Choroid plexus epithelial cell (primary cell): ENCODE results near the gene ULK4.

ENCODE experiments used
- DNase-seq: peaks from one replicate; pipeline ENCODE4 v3.0.0-alpha.2; 2010; ENCODE audit warnings: low read depth
- H3K4me3 ChIP-seq: 2 replicates; pipeline ENCODE4 v1.5.1; 2011; ENCODE audit warnings: low read depth, mild to moderate bottlenecking, control low read depth, low read length, moderate library complexity
- TF ChIP-seq, protein P1 (sequence below): conservative IDR thresholded peaks from 2 replicates; pipeline ENCODE4 v1.5.1; 2011; ENCODE audit warnings: low read depth, mild to moderate bottlenecking, control low read depth, inconsistent platforms, low read length, moderate library complexity

ULK4 gene

DNA sequence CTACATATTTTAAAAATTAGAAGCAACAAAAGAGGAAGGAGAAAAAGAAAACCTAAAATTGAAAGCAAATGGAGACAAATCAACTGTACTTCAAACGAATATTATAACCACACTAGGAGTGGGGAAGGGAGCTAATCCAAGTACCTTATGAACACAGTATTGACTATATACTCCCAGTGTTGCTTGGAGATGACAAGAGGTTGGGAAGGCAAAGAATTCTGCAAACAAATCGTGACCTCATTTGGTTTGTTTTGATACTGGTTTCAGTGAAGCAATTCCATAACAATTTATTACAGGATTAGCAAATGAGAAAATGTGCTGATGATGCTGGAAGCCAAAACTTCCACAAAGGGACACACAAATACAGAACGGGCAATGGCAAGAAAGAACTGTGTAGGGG is 268.1 kb downstream of the ULK4 start:
- DNase-seq: peak; percentile 61
- TF ChIP-seq, protein P1, sequence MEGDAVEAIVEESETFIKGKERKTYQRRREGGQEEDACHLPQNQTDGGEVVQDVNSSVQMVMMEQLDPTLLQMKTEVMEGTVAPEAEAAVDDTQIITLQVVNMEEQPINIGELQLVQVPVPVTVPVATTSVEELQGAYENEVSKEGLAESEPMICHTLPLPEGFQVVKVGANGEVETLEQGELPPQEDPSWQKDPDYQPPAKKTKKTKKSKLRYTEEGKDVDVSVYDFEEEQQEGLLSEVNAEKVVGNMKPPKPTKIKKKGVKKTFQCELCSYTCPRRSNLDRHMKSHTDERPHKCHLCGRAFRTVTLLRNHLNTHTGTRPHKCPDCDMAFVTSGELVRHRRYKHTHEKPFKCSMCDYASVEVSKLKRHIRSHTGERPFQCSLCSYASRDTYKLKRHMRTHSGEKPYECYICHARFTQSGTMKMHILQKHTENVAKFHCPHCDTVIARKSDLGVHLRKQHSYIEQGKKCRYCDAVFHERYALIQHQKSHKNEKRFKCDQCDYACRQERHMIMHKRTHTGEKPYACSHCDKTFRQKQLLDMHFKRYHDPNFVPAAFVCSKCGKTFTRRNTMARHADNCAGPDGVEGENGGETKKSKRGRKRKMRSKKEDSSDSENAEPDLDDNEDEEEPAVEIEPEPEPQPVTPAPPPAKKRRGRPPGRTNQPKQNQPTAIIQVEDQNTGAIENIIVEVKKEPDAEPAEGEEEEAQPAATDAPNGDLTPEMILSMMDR: no peak

DNA sequence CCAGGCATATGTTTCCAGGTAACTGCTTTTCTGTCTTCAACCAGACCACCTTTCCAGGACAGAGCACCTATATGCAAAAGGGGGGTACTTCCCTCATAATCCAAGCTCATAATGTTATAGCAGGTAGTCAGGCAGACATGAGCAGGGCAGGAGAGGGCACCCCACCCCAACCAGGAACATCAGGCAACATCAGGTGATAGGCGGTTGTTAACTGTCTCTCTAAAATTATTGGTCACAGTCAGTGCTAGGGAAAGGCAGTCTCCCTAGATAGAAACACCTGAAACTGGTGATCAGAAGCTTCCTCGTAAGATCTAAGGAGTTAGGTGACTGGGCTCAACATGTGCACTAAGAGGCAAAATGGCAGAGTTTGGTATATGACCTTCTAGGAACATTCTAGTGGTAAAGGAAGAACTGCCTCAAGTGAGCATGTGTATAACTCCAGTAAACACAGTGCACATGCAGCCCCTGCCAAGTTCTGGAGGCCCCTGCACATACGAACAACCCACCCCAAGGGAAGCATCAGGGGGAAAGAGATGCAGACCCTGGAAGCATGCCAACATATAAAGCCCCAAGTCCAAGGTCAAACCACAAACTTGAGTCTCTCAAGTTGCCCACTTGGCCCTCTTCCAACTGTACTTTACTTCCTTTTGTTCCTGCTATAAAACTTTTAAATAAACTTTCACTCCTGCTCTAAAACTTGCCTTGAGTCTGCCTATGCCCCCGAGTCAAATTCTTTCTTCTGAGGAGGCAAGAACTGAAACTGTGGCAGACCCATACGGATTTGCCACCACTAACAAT is 270.9 kb downstream of the ULK4 start:
- no peak overlapping the region for H3K4me3 ChIP-seq
- no peak for DNase-seq

More for the DNA sequence above, 268.1 kb downstream of the ULK4 start:
- H3K4me3 ChIP-seq: no peak overlapping the region

DNA sequence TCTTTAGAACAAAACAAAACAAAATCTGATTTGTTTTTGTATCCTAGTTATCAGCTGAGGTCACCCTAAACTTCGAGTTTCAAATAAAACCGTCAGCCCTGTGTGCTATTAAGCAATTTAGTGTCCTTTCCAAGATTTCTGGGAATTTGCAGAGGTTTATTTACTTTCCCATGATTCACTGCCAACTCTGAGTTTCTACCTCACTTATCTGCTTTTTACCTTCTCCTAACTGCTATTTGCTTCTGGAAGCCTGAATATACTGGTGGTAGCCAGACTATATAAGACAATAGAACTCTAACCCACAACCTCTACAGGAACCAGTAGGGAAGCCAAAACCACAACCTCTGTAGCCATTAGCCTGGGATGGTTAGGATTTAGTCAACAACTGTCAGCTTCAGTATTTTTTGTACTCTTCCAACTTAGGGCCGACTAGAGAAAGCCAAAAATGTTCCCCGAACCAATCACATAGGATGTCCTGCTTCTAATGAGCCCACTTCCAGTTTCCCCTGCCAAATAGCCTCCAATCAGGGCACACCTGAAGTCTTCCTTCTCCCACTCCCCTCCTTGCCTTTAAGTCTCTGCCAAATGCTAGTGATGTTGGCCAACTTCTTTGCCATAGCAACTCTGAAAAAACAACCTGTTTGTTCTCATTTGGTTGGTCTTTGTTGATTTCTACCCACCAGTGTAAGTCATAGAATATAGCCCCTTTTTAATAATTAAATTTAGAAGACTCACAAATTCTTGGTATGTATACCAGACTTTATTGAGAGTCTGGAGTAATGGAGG is 273.1 kb downstream of the ULK4 start:
- DNase-seq: peak; percentile 87

More for the DNA sequence above, 270.9 kb downstream of the ULK4 start:
- TF ChIP-seq, protein P1: no peak

DNA sequence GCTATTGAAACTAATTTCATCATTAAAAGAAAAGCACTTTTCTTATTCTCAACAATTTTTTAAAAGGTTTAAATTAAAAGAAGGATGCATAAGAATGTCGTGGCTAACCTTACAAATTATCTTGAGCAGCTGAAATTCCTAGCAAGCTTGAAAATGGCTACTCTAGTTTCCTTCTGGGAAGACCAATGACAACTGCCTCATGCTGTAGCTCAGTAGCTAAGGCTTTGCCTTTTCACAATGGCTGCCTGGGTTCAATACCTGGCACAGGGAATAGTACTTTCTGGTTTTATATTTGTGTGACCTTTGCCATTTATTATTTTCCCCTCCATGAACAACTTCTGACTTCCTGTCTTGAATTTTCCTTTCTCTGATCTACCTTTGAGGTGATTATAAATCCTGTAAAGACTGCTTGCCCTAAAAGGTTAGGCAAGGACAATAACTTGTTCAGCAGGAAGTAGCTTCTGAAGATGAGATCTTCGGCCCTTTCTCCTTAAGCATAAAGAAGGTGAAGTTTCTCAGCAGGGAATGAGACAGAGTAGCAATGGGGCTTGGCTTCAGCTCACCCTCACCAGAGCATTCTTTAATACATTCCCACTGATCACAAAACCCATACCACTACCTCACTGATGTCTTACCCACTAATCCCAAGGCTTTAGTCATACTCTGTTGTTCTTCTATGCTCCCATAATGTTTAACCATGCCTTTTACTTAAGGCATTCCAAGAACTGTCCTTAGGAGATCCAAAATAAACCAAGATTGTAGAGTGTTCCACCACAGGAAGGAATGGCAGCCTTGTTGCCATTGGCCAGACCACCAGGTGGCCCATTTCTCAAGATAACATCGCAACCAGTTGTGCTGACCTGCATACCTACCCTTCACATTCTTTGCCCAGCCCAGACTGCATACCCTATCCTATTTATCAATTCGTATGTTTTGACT is 276.8 kb downstream of the ULK4 start:
- H3K4me3 ChIP-seq: no peak overlapping the region
- DNase-seq: no peak
- TF ChIP-seq, protein P1: no peak

More for the DNA sequence above, 273.1 kb downstream of the ULK4 start:
- TF ChIP-seq, protein P1: no peak
- H3K4me3 ChIP-seq: no peak overlapping the region

DNA sequence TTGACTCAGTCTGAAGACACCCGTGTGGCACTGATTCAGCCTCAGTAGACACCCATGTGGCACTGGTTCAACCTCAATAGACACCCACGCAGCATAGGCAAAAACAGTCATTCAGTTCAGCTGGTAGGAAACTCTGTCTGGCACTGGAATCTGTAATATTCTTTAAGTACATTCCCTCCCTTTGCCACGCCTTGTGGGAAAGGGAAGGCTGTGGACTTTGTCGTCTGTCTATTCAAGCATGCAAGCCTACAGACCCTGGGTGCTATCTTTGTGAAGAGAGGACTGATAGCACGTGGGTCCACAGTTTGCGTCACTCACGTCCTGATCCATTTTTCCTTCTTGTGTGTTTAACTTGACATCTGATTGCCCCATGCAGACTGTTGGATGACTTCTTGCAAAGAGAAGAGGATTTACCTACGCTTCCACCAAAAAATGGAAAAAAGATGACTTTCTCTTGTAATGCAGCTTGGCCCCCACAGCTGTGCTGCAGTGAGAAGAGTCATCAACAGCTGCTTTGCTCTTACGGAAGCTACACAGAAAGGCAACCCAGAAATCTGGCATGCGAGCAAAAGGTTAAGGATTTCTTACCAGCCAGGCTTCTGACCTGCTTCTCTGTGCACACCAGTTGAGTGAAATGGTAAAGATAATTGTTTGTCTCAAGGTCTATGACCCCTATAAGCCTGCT is 278.1 kb downstream of the ULK4 start:
- TF ChIP-seq, protein P1: no peak
- peak; percentile 56 for DNase-seq
- no peak overlapping the region for H3K4me3 ChIP-seq

DNA sequence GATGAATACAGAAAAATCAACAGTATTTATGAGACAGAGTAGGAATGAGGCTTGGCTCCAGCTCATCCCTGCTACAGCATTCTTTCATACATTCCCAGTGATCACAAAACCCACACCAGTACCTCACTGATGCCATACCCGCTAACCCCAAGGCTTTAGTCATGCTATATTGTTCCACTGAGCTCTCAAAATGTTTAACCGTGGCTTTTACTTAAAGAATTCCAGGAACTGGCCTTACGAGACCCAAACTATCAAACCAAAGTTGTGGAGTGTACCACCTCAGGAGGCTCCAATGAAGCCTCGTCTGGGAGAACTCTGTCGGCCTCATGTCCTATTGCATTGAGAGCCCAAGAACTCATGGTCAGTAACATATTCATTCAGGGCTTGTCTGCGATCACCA is 278.9 kb downstream of the ULK4 start:
- no peak overlapping the region for H3K4me3 ChIP-seq
- DNase-seq: peak; percentile 92
- TF ChIP-seq, protein P1: no peak
